GM18505 (cell line): ENCODE data around the gene MDM1.

Experiments used
- ATAC-seq: cut with Tn5 transposase; IDR thresholded peaks from one replicate; pipeline ENCODE4 v1.9.1; 2021; ENCODE audit not compliant: unreplicated experiment
- POLR2A ChIP-seq: IDR thresholded peaks from 4 replicates; pipeline ENCODE4 v1.6.1; 2011; ENCODE audit warnings: borderline replicate concordance; ENCODE audit not compliant: insufficient read depth, insufficient read length; ENCODE audit errors: extremely low read depth

Gene MDM1

GRCh38 chr12:68349220-68349621 lies 17.1 kb upstream of the MDM1 start:
- TF ChIP-seq POLR2A: no peak
- no peak for ATAC-seq

DNA sequence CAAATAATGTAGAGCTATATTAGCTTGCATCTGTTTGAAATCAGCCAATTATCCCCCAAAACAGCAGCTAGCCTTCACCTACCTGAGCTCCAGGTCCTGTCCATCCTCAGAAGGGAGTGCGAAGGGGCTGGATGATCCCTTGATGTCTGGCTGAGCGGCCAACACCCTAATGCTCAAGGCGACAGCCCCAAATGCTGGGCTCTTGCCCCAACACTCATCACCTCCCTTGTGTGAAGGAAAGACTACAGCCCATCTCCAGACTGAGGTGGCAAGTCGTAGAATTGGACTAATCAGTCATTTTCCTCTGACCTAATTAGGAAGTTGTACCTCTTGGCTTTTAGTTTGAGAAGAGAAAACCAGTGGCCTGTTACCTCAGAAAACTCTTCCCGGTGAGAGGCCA lies 16.3 kb upstream of the MDM1 start:
- ATAC-seq: no peak
- TF ChIP-seq POLR2A: no peak

- no peak for TF ChIP-seq POLR2A
- ATAC-seq: no peak
Measured at GRCh38 chr12:68345763-68346162, 13.6 kb upstream of the MDM1 start.

DNA sequence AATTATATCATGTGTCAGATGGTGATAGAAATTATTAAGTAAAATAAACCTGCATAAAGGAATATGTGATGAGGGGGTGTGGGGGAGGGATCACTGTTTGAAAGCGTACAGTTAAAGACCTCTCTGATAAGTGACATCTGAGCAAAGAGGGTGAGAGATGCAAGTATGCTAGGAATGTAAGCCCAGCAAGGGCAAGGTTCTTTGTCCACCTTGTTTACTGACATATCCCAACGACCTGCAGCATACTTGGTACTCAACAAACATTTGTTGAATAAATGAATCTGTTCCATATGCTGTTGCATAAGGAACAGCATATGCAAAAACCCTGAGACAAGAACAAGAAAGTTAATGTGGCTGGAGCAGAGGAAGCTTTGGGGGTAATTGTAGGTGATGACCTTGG lies 12.0 kb upstream of the MDM1 start:
- no peak for ATAC-seq
- TF ChIP-seq POLR2A: no peak

- TF ChIP-seq POLR2A: no peak
- no peak for ATAC-seq
Measured at GRCh38 chr12:68342966-68343365, 10.8 kb upstream of the MDM1 start.

GRCh38 chr12:68341822-68342221 lies 9.7 kb upstream of the MDM1 start:
- no peak for TF ChIP-seq POLR2A
- ATAC-seq: no peak

- TF ChIP-seq POLR2A: no peak
- no peak for ATAC-seq
Measured at GRCh38 chr12:68340404-68341270, 8.5 kb upstream of the MDM1 start.

DNA sequence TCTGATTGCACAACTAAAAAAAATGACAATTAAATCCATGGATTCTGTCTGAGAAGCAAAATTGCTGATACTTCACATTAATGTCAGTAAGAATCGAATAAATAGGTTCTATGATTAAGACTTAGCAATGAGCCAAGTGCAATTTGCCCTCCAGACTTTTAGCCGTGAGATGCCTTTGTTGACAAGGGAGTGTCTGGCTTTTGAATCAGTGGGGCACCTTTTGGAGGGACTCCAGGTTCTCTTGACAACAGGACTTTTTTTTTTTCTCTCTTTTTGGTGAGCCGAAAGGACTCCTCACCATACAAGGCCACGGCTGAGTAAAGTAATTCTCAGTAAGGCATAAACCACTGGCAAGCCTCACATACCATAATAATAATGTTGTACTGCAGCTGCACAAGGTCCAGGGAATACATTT lies 4.7 kb upstream of the MDM1 start:
- ATAC-seq: no peak
- no peak for TF ChIP-seq POLR2A

- no peak for ATAC-seq
- TF ChIP-seq POLR2A: no peak
Measured at GRCh38 chr12:68335462-68335861, 3.3 kb upstream of the MDM1 start.

- no peak for ATAC-seq
- TF ChIP-seq POLR2A: no peak
Measured at GRCh38 chr12:68334132-68334531, 2.0 kb upstream of the MDM1 start.

DNA sequence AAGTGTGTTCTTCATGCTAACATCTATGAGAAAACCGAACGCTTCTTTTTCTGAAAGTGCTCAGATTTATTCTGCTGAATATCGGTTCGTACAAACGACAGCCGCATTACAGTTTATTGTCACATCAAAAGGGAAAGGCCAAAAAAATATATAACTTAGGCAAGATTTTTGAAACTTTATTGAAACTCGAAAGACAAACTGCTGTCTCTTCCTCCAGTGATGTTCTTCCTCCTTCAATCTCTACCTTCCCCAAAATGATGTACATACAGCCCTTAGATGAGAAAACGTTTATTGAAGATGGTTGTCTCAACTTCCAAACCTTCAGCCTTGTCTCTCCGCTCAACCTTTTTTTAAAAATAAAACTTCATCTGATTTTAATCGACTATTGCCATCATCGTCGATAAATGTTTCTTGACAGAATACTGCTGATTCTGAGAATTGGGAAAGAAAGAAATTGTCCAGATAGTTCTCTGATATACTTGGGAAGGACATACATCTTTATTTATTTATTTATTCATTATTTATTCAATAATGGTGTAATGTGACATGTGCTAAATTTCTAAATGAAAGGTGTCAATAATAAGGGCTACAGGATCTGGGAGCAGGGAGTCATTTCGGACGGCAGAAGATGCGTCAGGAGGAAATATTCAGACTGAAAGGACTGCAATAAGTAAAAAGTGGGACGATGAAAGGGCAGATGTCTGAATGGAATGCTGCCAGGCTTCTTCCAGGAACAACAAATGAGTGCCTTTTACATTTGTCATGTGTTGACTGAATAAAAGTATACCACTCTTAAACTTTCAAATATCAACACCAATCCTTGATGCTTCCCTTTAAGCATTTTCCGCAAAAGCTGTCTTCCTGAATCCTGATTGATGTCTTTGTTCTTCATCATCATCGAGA lies 817 bp upstream of the MDM1 start:
- no peak for ATAC-seq
- TF ChIP-seq POLR2A: no peak

GRCh38 chr12:68331500-68331868 lies 678 bp downstream of the MDM1 start:
- no peak for TF ChIP-seq POLR2A
- ATAC-seq: no peak

DNA sequence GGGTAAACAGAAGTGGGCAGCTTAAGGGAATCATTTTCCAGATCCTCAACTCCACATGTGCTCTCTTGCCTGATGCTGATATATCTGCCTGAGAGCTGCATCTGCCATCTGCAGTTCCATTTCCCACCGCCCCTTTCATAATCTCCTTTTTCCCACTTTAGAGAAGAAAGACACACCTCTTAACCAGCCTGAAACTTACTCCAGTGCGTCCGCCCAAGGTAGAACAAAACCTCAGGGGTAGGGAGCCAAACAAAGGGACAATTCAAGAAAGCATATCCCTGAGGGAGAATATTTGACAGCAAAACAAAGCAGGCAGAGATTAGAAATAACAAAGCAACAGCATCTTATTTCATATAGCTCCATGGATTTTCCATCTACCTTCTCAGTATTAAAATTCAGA lies 4.3 kb downstream of the MDM1 start:
- no peak for TF ChIP-seq POLR2A
- ATAC-seq: no peak

DNA sequence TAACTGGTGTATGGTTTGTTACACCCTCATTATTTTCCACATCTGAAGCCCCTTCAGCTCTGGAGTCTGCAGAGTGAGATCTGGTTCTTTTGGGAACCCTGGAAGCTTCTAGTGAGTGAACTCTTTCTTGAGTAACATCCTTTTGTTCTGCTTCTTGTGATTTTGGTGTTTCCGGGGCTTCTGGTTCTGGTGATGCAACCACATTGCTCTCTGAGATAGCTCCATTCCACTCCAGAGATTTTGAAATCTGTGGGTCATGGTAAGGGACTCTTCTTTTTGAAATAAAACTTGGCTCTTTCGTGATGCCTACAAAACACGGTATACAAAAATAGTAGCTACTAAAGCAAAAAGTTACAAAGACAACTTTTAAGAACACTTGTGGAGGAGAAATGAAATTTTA lies 5.4 kb downstream of the MDM1 start:
- TF ChIP-seq POLR2A: no peak
- ATAC-seq: no peak
